Common myeloid progenitor, CD34-positive (primary cell): Measurements from ENCODE around the gene ECI2. TPM values are rescaled to one million over a fixed set of nuclear protein-coding genes. Genes with fewer than 3 reads are reported as not detected.
A peak's percentile ranks its signal among the peaks of the same experiment; 100 is the strongest.

ENCODE experiments used
- CTCF ChIA-PET: fragments of 350-600 bp; sonication (Branson Sonifier 250); formaldehyde crosslinking; loops from one replicate; lab custom pipeline; 2021; ENCODE audit warnings: antibody characterized with exemption; lab: Charles Lee
- POLR2A ChIA-PET: fragments of 350-600 bp; sonication (Branson Sonifier 250); formaldehyde crosslinking; loops from one replicate; lab custom pipeline; 2021; ENCODE audit warnings: antibody characterized with exemption; lab: Charles Lee
- DNase-seq, 3 donors: peaks; one replicate each; pipeline versions ENCODE4 v3.0.0 to v3.0.0-alpha.2; 2013
- H3K27ac ChIP-seq, 2 experiments: 1 replicate in 1 of 2; 2 replicates in 1 of 2; pipeline ENCODE4 v1.7.0; 2013; ENCODE audit warnings: inconsistent platforms in 2 of 2, low read length in 2 of 2, mild to moderate bottlenecking in 2 of 2, low read depth in 1 of 2, moderate library complexity in 1 of 2; ENCODE audit not compliant: severe bottlenecking in 2 of 2, insufficient read depth in 1 of 2, poor library complexity in 1 of 2
- H3K27me3 ChIP-seq, 5 experiments: replicated peaks in 2 of 5; 1 replicate in 3 of 5; 2 replicates in 2 of 5; pipeline versions ENCODE4 v1.6.1 to v1.7.0; 2013; ENCODE audit warnings: low read length in 4 of 5, mild to moderate bottlenecking in 2 of 5, moderate library complexity in 2 of 5, inconsistent platforms in 1 of 5; ENCODE audit not compliant: insufficient read depth in 5 of 5, control insufficient read depth in 4 of 5
- H3K36me3 ChIP-seq, 4 experiments: 1 replicate in 2 of 4; 2 replicates in 2 of 4; pipeline versions ENCODE4 v1.6.1 to v1.7.0; 2013; ENCODE audit warnings: low read length in 3 of 4, control low read depth in 1 of 4, mild to moderate bottlenecking in 1 of 4; ENCODE audit not compliant: control insufficient read depth in 4 of 4, insufficient read depth in 4 of 4
- H3K4me1 ChIP-seq, 4 experiments: 1 replicate in 3 of 4; 2 replicates in 1 of 4; pipeline versions ENCODE4 v1.6.1 to v1.7.1; 2013; ENCODE audit warnings: low read length in 3 of 4, mild to moderate bottlenecking in 3 of 4, control low read depth in 1 of 4, inconsistent platforms in 1 of 4, moderate library complexity in 1 of 4; ENCODE audit not compliant: control insufficient read depth in 4 of 4, insufficient read depth in 4 of 4; ENCODE audit errors: control extremely low read depth in 1 of 4
- H3K4me3 ChIP-seq, 7 experiments: 1 replicate in 4 of 7; 2 replicates in 3 of 7; pipeline versions ENCODE4 v1.5.1 to v1.7.0; 2013; ENCODE audit warnings: mild to moderate bottlenecking in 7 of 7, low read length in 6 of 7, moderate library complexity in 6 of 7, inconsistent platforms in 2 of 7, low read depth in 2 of 7, control low read depth in 1 of 7; ENCODE audit not compliant: insufficient read depth in 4 of 7, control insufficient read depth in 1 of 7; ENCODE audit errors: extremely low read depth in 1 of 7
- H3K9me3 ChIP-seq, 5 experiments: 1 replicate in 4 of 5; 2 replicates in 1 of 5; pipeline versions ENCODE4 v1.6.1 to v1.7.1; 2013; ENCODE audit warnings: low read length in 4 of 5, mild to moderate bottlenecking in 2 of 5, inconsistent platforms in 1 of 5, low read depth in 1 of 5, moderate library complexity in 1 of 5; ENCODE audit not compliant: control insufficient read depth in 4 of 5, insufficient read depth in 2 of 5; ENCODE audit errors: control extremely low read depth in 1 of 5
- WGBS: methylation state at CpG from one replicate; pipeline ENCODE4 v1.1.5; 2013; ENCODE audit not compliant: insufficient coverage; 5-methylcytosine and 5-hydroxymethylcytosine counted together
- polyA plus RNA-seq: library from polyadenylated mRNA; unstranded; fragments of 120-200 nt; gene quantifications from one replicate; pipeline ENCODE4 v1.2.1, GENCODE V29; 2013

Gene ECI2
- 65.3 TPM for polyA plus RNA-seq

- POLR2A ChIA-PET = no interaction called here
- CTCF ChIA-PET = interaction anchor here (1.7 to 5.2 kb wide), 3 partner anchors 8 to 20 kb away, joined by 3 to 25 read pairs (median 11); no protein-coding TSS in a partner anchor
- H3K27me3 ChIP-seq = no peaks in the 10 kb centered on the region
- H3K36me3 ChIP-seq = peaks cover 11 to 24% (median 18%) of the 10 kb centered on the region in 4 experiments
- H3K4me1 ChIP-seq = peaks cover 11 to 24% (median 19%) of the 10 kb centered on the region in 4 experiments
- DNase-seq = peak; percentile 55 to 83 (median 76)
- 0% methylated on average over 43 of the region's 66 CpGs for WGBS
- H3K4me3 ChIP-seq = peak within 1 kb of the TSS; percentile 80 to 94 (median 88)
- peaks cover 0 to 8% (median 7%) of the 10 kb centered on the region in 5 experiments for H3K9me3 ChIP-seq
- peak within 1 kb of the TSS in 1 of 2 experiments; percentile 79 for H3K27ac ChIP-seq
Observed at GRCh38 chr6:4134841-4135664, at the start of gene ECI2. Gene ECI2, minus strand, starts transcription at chr6:4135575. Its CDS starts 15 bp downstream, at chr6:4135560.

GRCh38 chr6:4180652-4181255 lies 45.4 kb upstream of the ECI2 start:
- CTCF ChIA-PET = no interaction called here
- Histone ChIP-seq H3K27me3 (peaks cover 0 to 2% (median 0%) of the 10 kb centered on the region in 5 experiments), H3K9me3 (peaks cover 0 to 3% (median 0%) of the 10 kb centered on the region in 5 experiments), H3K4me3 (no peak overlapping the region), H3K27ac (no peak overlapping the region), H3K36me3 (no peaks in the 10 kb centered on the region), H3K4me1 (no peaks in the 10 kb centered on the region)
- POLR2A ChIA-PET = interaction anchor here (0.5 kb wide), 1 partner anchor 92 kb away, joined by 5 read pairs; no protein-coding TSS in a partner anchor
- WGBS = 94% methylated on average over 7 of the region's 9 CpGs
- DNase-seq = peak in 2 of 3 donors; percentile 7 to 26

- ChIA-PET POLR2A (interaction anchor here (0.5 kb wide), 1 partner anchor 92 kb away, joined by 5 read pairs; no protein-coding TSS in a partner anchor), CTCF (no interaction called here)
- WGBS = 95% methylated on average over 4 of the region's 4 CpGs
- Histone ChIP-seq H3K4me3 (no peak overlapping the region), H3K27ac (no peak overlapping the region), H3K27me3 (peaks cover 0 to 2% (median 0%) of the 10 kb centered on the region in 5 experiments), H3K4me1 (no peaks in the 10 kb centered on the region), H3K36me3 (no peaks in the 10 kb centered on the region), H3K9me3 (peaks cover 0 to 2% (median 0%) of the 10 kb centered on the region in 5 experiments)
- DNase-seq = no peak
Observed at GRCh38 chr6:4179960-4180651, 44.7 kb upstream of the ECI2 start.

GRCh38 chr6:4178737-4179333 lies 43.5 kb upstream of the ECI2 start:
- Histone ChIP-seq H3K27ac (no peak overlapping the region), H3K27me3 (peaks cover 0 to 2% (median 0%) of the 10 kb centered on the region in 5 experiments), H3K36me3 (no peaks in the 10 kb centered on the region), H3K9me3 (no peaks in the 10 kb centered on the region), H3K4me1 (no peaks in the 10 kb centered on the region), H3K4me3 (no peak overlapping the region)
- POLR2A ChIA-PET = no interaction called here
- 94% methylated on average over 8 of the region's 8 CpGs for WGBS
- no peak for DNase-seq
- CTCF ChIA-PET = no interaction called here

GRCh38 chr6:4176907-4177306 lies 41.5 kb upstream of the ECI2 start:
- POLR2A ChIA-PET = no interaction called here
- WGBS = 92% methylated on average over 2 of the region's 2 CpGs
- H3K27ac ChIP-seq = no peak overlapping the region
- H3K4me3 ChIP-seq = no peak overlapping the region
- no peaks in the 10 kb centered on the region for H3K4me1 ChIP-seq
- no peaks in the 10 kb centered on the region for H3K36me3 ChIP-seq
- DNase-seq = peak in 2 of 3 donors; percentile 21 to 68
- no peaks in the 10 kb centered on the region for H3K9me3 ChIP-seq
- CTCF ChIA-PET = no interaction called here
- peaks cover 0 to 2% (median 0%) of the 10 kb centered on the region in 5 experiments for H3K27me3 ChIP-seq

- DNase-seq = no peak
- no peak overlapping the region for H3K4me3 ChIP-seq
- H3K27me3 ChIP-seq = peaks cover 0 to 2% (median 0%) of the 10 kb centered on the region in 5 experiments
- WGBS = 100% methylated on average over 2 of the region's 6 CpGs
- no peaks in the 10 kb centered on the region for H3K9me3 ChIP-seq
- no peak overlapping the region for H3K27ac ChIP-seq
- ChIA-PET POLR2A (no interaction called here), CTCF (no interaction called here)
- H3K4me1 ChIP-seq = no peaks in the 10 kb centered on the region
- H3K36me3 ChIP-seq = no peaks in the 10 kb centered on the region
Observed at GRCh38 chr6:4174042-4174441, 38.7 kb upstream of the ECI2 start.
